HEK293 (cell line): ENCODE results near the gene C17orf50.

Source experiments
- CTCF ChIA-PET: fragments of 350-600 bp; formaldehyde crosslinking; extraction: SDS; loops from one replicate; lab custom pipeline; 2021; ENCODE audit warnings: antibody characterized with exemption; lab: Yijun Ruan, JAX
- POLR2A ChIA-PET: fragments of 300-600 bp; formaldehyde crosslinking; extraction: SDS; loops from one replicate; lab custom pipeline; 2020; ENCODE audit warnings: antibody characterized with exemption, inconsistent platforms; lab: Yijun Ruan, JAX
- H3K27ac ChIP-seq: fragments of 200-500 bp; sonication (Bioruptor generic); 2 replicates; pipeline ENCODE4 v1.5.1; 2014; ENCODE audit warnings: low read depth, low read length, control low read depth, inconsistent platforms; ENCODE audit errors: extremely low read depth
- H3K36me3 ChIP-seq, 2 experiments: fragments of 200-500 bp in 1 of 2; sonication (Bioruptor generic) in 1 of 2; 1 replicate in 1 of 2; 2 replicates in 1 of 2; pipeline ENCODE4 v1.5.1; 2014 to 2017; ENCODE audit warnings: inconsistent platforms in 2 of 2, low read length in 2 of 2; ENCODE audit not compliant: control insufficient read depth in 2 of 2, insufficient read depth in 1 of 2
- H3K4me1 ChIP-seq: fragments of 200-500 bp; sonication (Bioruptor generic); 2 replicates; pipeline ENCODE4 v1.5.1; 2014; ENCODE audit warnings: mild to moderate bottlenecking, low read length, inconsistent platforms; ENCODE audit not compliant: control insufficient read depth, insufficient read depth
- H3K4me3 ChIP-seq: 2 replicates; pipeline ENCODE4 v1.5.1; 2011; ENCODE audit warnings: low read depth, mild to moderate bottlenecking, control low read depth, low read length, moderate library complexity
- H3K9me3 ChIP-seq: fragments of 200-500 bp; sonication (Bioruptor generic); 2 replicates; pipeline ENCODE4 v1.5.1; 2014; ENCODE audit warnings: low read depth, low read length, inconsistent platforms; ENCODE audit not compliant: control insufficient read depth, insufficient read depth
- AEBP2 ChIP-seq: fragments of 450-650 bp; formaldehyde crosslinking; IDR thresholded peaks from 2 replicates; pipeline ENCODE4 v1.5.1; 2016; ENCODE audit warnings: missing biosample characterization, missing genetic modification characterization, borderline replicate concordance
- HIC1 ChIP-seq: fragments of 450-650 bp; formaldehyde crosslinking; IDR thresholded peaks from 2 replicates; pipeline ENCODE4 v1.5.1; 2016; ENCODE audit warnings: missing biosample characterization, missing genetic modification characterization
- MYNN ChIP-seq: fragments of 450-650 bp; formaldehyde crosslinking; IDR thresholded peaks from 2 replicates; pipeline ENCODE4 v1.5.1; 2016; ENCODE audit warnings: missing biosample characterization, missing genetic modification characterization, borderline replicate concordance
- MZF1 ChIP-seq: fragments of 450-650 bp; formaldehyde crosslinking; IDR thresholded peaks from 2 replicates; pipeline ENCODE4 v1.5.1; 2017; ENCODE audit warnings: missing biosample characterization, missing genetic modification characterization, borderline replicate concordance
- PRDM10 ChIP-seq: fragments of 450-650 bp; formaldehyde crosslinking; IDR thresholded peaks from 2 replicates; pipeline ENCODE4 v1.5.1; 2016; ENCODE audit warnings: missing biosample characterization, missing genetic modification characterization
- SCRT1 ChIP-seq: fragments of 450-650 bp; formaldehyde crosslinking; IDR thresholded peaks from 2 replicates; pipeline ENCODE4 v1.5.1; 2016; ENCODE audit warnings: missing biosample characterization, missing genetic modification characterization, borderline replicate concordance
- SCRT2 ChIP-seq: fragments of 450-650 bp; formaldehyde crosslinking; IDR thresholded peaks from 2 replicates; pipeline ENCODE4 v1.5.1; 2016; ENCODE audit warnings: missing biosample characterization, missing genetic modification characterization
- SETDB1 ChIP-seq: IDR thresholded peaks from one replicate; pipeline ENCODE4 v1.6.1; 2017; ENCODE audit warnings: mild to moderate bottlenecking, low read length, moderate library complexity, mixed read lengths; ENCODE audit not compliant: insufficient read length
- ZFHX2 ChIP-seq: fragments of 450-650 bp; formaldehyde crosslinking; conservative IDR thresholded peaks from 2 replicates; pipeline ENCODE4 v1.5.1; 2016; ENCODE audit warnings: missing biosample characterization, missing genetic modification characterization
- ZNF10 ChIP-seq: fragments of 450-650 bp; formaldehyde crosslinking; IDR thresholded peaks from 2 replicates; pipeline ENCODE4 v1.5.1; 2017; ENCODE audit warnings: missing biosample characterization, missing genetic modification characterization
- ZNF24 ChIP-seq: fragments of 450-650 bp; formaldehyde crosslinking; IDR thresholded peaks from 2 replicates; pipeline ENCODE4 v1.5.1; 2016; ENCODE audit warnings: missing biosample characterization, missing genetic modification characterization
- ZNF426 ChIP-seq: fragments of 450-650 bp; formaldehyde crosslinking; IDR thresholded peaks from 2 replicates; pipeline ENCODE4 v1.5.1; 2017; ENCODE audit warnings: missing biosample characterization, missing genetic modification characterization, mild to moderate bottlenecking, inconsistent platforms, moderate library complexity
- ZNF48 ChIP-seq: fragments of 450-650 bp; formaldehyde crosslinking; IDR thresholded peaks from 2 replicates; pipeline ENCODE4 v1.5.1; 2016; ENCODE audit warnings: missing biosample characterization, missing genetic modification characterization
- ZNF600 ChIP-seq: fragments of 450-650 bp; formaldehyde crosslinking; IDR thresholded peaks from 2 replicates; pipeline ENCODE4 v1.5.1; 2016; ENCODE audit warnings: missing biosample characterization, missing genetic modification characterization
- ZNF658 ChIP-seq: fragments of 450-650 bp; formaldehyde crosslinking; IDR thresholded peaks from 2 replicates; pipeline ENCODE4; 2016; ENCODE audit warnings: missing biosample characterization, missing genetic modification characterization
- ZSCAN30 ChIP-seq: fragments of 450-650 bp; IDR thresholded peaks from 2 replicates; pipeline ENCODE4 v1.5.1; 2018; ENCODE audit warnings: missing biosample characterization, mild to moderate bottlenecking, missing genetic modification characterization, moderate library complexity
- ZSCAN5A ChIP-seq: fragments of 450-650 bp; formaldehyde crosslinking; IDR thresholded peaks from 2 replicates; pipeline ENCODE4 v1.5.1; 2016; ENCODE audit warnings: missing biosample characterization, missing genetic modification characterization

C17orf50 gene

GRCh38 chr17:35725058-35725457, 35.6 kb upstream of the C17orf50 start (continued):
- TF ChIP-seq HIC1 (tag by site-specific recombination) (no peak), ZNF426 (no peak)

GRCh38 chr17:35725802-35726126, 34.9 kb upstream of the C17orf50 start:
- ChIA-PET POLR2A (interaction anchor here (0.7 to 1.4 kb wide), 2 partner anchors 14 to 38 kb away, joined by 3 to 4 read pairs; no protein-coding TSS in a partner anchor), CTCF (interaction anchor here (2.3 to 3.2 kb wide), 2 partner anchors 38 to 111 kb away, joined by 11 to 23 read pairs; no protein-coding TSS in a partner anchor)
- Histone ChIP-seq H3K9me3 (no peaks in the 10 kb centered on the region), H3K4me3 (no peak overlapping the region), H3K36me3 (peaks cover 26 to 47% of the 10 kb centered on the region in 2 experiments), H3K27ac (peak overlapping the region; percentile 56; the same call in 1 of the 2 replicates), H3K4me1 (peaks cover 29% of the 10 kb centered on the region)
- TF ChIP-seq ZNF24 (no peak), PRDM10 (tag by site-specific recombination) (0 out of 2 replicates have a peak, but pooled peaks have one; percentile 44), ZNF658 (tag by site-specific recombination) (no peak), ZNF600 (tag by site-specific recombination) (no peak), ZSCAN30 (tag by site-specific recombination) (no peak), MZF1 (tag by site-specific recombination) (no peak), ZFHX2 (tag by site-specific recombination) (no peak), SETDB1 (no peak), MYNN (tag by site-specific recombination) (no peak), AEBP2 (tag by site-specific recombination) (no peak), ZNF48 (tag by site-specific recombination) (no peak), SCRT2 (tag by site-specific recombination) (peak; percentile 92), SCRT1 (tag by site-specific recombination) (peak; percentile 85), ZSCAN5A (no peak; the same call in 1 of the 2 replicates), ZNF10 (tag by site-specific recombination) (no peak)
